GM12801 (cell line): ENCODE measurements around the gene SPTB.

ENCODE experiments used
- TF ChIP-seq, protein P1 (sequence below): IDR thresholded peaks from one replicate; pipeline ENCODE4 v1.5.1; 2011; ENCODE audit warnings: control low read depth; ENCODE audit not compliant: insufficient read length; ENCODE audit errors: extremely low read depth

Gene SPTB

DNA sequence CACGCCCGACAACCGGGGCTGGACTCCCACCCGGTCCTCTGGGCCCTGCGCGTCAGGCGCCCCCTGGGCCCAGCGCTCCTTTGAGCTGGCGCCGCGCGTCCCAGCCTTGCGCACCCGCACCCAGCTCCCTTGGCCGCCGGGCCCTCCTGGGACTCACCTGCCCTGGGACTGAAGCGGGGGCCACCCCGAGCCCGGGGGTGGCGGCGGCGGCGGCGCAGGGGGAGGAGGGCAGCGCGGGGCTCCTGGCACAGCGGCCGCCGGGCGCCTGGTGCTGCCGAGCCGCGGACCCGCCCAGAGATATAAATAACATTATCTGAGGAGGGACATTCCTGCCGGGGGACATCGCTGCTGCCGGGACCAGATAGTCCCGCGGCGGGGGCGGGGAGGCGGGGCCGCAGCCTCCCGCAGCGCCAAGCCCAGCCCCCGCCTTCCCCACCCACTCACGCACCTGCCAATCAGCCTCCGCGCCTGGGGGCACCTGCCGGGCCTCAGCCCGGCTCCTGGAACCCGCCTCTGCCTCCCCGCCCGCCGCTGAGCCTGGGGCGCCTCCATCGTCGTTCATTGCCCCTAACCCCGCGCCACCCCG lies at the start of gene SPTB:
Gene SPTB (minus strand): TSS at position 273 of the 586 bp plus-strand sequence. CDS start 56,813 bp downstream, outside the sequence.
- TF ChIP-seq, protein P1, sequence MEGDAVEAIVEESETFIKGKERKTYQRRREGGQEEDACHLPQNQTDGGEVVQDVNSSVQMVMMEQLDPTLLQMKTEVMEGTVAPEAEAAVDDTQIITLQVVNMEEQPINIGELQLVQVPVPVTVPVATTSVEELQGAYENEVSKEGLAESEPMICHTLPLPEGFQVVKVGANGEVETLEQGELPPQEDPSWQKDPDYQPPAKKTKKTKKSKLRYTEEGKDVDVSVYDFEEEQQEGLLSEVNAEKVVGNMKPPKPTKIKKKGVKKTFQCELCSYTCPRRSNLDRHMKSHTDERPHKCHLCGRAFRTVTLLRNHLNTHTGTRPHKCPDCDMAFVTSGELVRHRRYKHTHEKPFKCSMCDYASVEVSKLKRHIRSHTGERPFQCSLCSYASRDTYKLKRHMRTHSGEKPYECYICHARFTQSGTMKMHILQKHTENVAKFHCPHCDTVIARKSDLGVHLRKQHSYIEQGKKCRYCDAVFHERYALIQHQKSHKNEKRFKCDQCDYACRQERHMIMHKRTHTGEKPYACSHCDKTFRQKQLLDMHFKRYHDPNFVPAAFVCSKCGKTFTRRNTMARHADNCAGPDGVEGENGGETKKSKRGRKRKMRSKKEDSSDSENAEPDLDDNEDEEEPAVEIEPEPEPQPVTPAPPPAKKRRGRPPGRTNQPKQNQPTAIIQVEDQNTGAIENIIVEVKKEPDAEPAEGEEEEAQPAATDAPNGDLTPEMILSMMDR: no peak

DNA sequence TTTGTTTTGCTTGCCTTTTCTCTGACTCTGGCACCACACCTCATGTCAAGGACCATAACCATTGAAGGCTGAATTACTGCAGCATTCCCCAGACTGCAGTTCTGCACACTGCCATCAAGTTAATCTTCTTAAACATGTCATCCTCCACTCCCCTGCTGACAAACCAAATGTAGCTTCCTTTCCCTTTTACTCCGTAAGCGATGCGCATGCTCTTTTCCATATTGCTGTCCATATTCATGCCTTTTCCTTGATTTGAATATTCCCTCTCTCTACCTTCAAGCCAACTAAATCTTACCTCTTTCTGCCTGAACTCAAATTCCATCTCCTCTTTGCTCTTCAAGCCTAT lies 49.3 kb upstream of the SPTB start:
- TF ChIP-seq, protein P1: no peak

DNA sequence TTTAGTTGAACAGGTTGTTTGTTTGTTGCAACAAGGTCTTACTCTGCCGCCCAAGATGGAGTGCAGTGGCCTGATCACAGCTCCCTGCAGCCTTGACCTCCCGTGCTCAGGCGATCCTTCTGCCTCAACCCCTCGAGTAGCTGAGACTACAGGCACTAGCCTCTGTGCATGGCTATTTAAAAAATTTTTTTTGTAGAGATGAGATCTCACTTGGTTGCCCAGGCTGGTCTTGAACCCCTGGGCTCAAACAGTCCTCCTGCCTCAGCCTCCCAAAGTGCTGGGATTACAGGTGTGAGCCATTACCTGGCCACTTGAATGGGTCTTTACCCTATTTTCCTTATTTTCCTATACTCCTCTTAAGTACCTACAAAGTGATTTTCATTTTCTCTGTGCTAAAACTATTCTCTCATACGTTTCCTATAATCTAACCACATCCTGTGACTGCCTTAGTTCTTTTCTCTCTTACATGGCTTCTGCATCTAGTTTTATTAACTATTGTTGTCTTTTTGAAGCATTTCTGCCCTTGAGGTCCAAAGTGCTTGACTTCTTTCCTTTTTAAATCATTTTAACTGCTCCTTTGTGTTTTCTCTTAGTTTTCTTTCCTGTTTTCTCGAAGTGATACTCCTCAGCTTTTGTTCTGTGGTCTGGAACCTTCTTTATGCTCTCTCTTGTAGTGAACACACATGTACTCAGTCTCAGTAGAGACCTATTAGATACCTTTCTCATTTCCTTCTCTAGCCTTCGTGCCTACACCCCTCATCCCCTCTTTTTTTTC lies 48.7 kb upstream of the SPTB start:
- TF ChIP-seq, protein P1: no peak

DNA sequence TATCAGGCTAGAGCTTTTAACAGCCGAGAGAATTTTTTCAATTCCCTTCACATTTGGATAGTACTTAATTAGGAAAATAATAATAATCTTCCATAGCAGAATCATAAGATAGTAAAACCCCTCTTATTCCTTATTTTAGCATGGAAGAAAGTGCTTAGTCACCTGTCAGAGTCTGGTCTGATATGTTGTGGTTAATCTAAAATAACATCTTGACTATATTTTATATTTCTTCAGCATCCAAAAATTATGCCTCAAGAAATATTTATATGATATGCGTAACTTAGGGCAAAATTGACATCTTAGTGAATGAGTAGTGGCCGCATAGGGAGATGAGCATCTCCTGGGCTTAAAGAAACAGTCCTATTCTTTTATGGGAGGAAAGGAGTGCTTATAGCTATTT lies 47.3 kb upstream of the SPTB start:
- TF ChIP-seq, protein P1: no peak

DNA sequence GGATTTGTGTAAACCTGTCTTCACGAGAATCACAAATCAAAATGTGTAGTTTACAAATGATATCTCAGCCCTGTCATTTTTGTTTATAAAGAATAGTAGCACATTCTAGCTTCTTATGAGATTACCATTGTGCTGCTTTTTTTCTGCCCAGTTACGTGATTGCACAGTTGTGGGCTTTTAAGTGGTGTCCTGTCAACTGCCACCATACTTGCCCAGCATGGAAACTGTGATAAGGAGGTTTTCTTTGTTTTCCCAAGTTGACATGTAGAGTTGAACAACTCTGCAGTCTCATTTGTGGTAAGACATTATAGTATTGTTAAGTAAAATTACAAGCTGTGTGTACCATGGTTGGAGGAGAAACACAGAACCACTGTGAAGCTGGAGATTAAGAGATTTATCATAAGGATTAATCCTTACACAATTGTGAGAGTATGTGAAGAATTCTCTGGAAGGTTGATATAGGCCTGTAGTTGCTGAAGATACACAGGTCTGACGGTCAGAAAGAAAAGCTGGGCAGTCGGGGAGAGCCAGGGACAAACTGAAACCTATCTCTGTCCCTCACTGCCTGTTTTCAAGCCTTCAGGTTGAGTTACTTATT lies 46.8 kb upstream of the SPTB start:
- TF ChIP-seq, protein P1: no peak

DNA sequence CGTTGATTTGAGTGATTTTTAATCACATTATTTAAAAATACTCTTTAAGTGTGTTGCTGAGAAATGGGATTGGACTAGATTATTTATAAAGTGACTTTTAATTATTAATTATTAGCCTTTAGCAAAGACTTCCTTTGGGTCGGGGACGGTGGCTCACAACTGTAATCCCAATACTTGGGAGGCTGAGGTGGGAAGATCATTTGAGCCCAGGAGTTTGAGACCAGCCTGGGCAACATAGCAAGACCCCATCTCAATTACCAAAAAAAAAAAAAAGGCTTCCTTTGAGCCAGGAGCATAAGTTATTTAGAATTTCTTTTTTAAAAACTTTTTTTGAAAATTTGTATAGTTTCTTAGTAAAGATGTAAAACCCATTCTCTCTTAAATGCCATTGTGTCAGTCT lies 43.3 kb upstream of the SPTB start:
- TF ChIP-seq, protein P1: no peak

DNA sequence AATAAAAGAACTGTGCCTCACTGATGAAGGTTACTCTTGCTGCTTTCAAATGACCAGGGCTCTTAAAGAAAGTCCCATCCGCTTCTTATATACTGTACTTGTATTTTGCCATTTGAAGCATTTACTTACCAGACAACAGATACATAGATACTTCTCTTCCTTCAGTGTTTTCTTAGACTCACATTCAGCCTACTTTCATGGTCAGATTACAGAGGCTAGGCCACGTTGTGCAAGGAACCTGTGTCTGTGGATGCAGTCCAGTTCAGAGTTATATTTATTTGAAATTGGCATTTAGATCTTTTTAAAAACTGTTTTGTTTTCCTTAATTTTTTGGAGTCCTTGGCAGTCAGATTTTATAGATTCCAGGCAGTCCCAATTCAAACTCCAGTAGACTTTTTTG lies 40.8 kb upstream of the SPTB start:
- TF ChIP-seq, protein P1: no peak
